Pancreas (tissue), 10 donors: ENCODE data around the gene DHRS4L2. TPM values are rescaled to one million over a fixed set of nuclear protein-coding genes. Genes with fewer than 3 reads are reported as not detected.
"Not testable (repeated sequence)": the region's sequence is repeated elsewhere in the genome, so short reads cannot be mapped to it uniquely, and the experiment has no call there.

ENCODE experiments used
- ATAC-seq, 4 donors: fragments of 200-7000 bp; cut with Tn5 transposase; one replicate each; pipeline versions ENCODE4 v1.8.0 to v1.9.1; 2020; ENCODE audit warnings: mild to moderate bottlenecking in 4 of 4, moderate library complexity in 4 of 4
- DNase-seq, 6 donors: peaks; one replicate each; pipeline ENCODE4 v3.0.0-alpha.2; 2020
- FAIRE-seq: peaks from 2 replicates; lab custom pipeline; 2012; peaks lifted over from hg19 to GRCh38; lab: Jason Lieb, UNC
- H3K27ac ChIP-seq, 4 donors: fragments of 200-600 bp; sonication (generic); 1 replicate in 3 of 4; 2 replicates in 1 of 4; pipeline versions ENCODE4 v1.5.0 to v1.8.0; 2020
- H3K27me3 ChIP-seq, 4 donors: fragments of 200-600 bp; one replicate each; pipeline ENCODE4 v1.8.0; 2021
- H3K36me3 ChIP-seq, 3 donors: fragments of 200-600 bp; sonication (generic) in 1 of 3; one replicate each; pipeline versions ENCODE4 v1.5.0 to v1.8.0; 2020 to 2021
- H3K4me1 ChIP-seq, 3 donors: fragments of 200-600 bp; one replicate each; pipeline ENCODE4 v1.8.0; 2021
- H3K4me3 ChIP-seq, 4 donors: fragments of 200-600 bp; sonication (generic) in 2 of 4; one replicate each; pipeline versions ENCODE4 v1.5.0 to v1.8.0; 2020 to 2021
- H3K9me3 ChIP-seq, 4 donors: fragments of 200-600 bp; one replicate each; pipeline ENCODE4 v1.8.0; 2021
- WGBS, 2 donors: extraction: QIAGEN DNeasy Blood & Tissue Kit; methylation state at CpG; one replicate each; pipeline ENCODE4 v1.1.7; 2013; 5-methylcytosine and 5-hydroxymethylcytosine counted together
- intact Hi-C, 3 donors: fragments of 100-400 bp; cut with DNase I; formaldehyde crosslinking; loops; one replicate each; pipeline versions ENCODE4 v1.11.1 to v1.14.2; 2022
- polyA plus RNA-seq, 2 donors: library from polyadenylated mRNA; stranded (reverse); fragments of 200-250 nt; gene quantifications; one replicate each; pipeline ENCODE4 v1.2.3, GENCODE V29; 2013
- total RNA-seq, 6 donors: library from RNA; stranded (reverse); fragmentation: NEBNext Ultra II Directional in 4 of 6; extraction: Animal tissue kit (Norgen Biotek cat#: 25700) in 4 of 6; gene quantifications; one replicate each; pipeline versions ENCODE4 v1.2.1 to v1.2.4, GENCODE V29; 2021 to 2023
- TF ChIP-seq, protein P1 (sequence below), 4 donors: fragments of 200-600 bp; sonication (generic) in 3 of 4; IDR thresholded peaks; one replicate each; pipeline versions ENCODE4 v1.5.0 to v1.8.0; 2021; ENCODE audit warnings: antibody characterized with exemption in 4 of 4
- donor health status: healthy with polysubstance abuse.
- donor health status: DM: no; HTN: no; CAD: no; lungs with moderate emphysema.
- donor health status: DM: no; HTN: no; CAD: no.
- donor health status: control.
- donor health status: control.
- donor health status: Bipolar disorder and iron deficiency.
- donor health status: DM: yes; HTN: yes; CAD: no.
- donor health status: DM: no; HTN: no; CAD: no.
- donor health status: DM: no; HTN: no; CAD: no.
- donor health status: DM: yes; HTN: yes; CAD: no.

Gene DHRS4L2
- total and polyA plus RNA-seq, 8 donors: 10.3 to 35.0 (median 12.5) TPM

DNA sequence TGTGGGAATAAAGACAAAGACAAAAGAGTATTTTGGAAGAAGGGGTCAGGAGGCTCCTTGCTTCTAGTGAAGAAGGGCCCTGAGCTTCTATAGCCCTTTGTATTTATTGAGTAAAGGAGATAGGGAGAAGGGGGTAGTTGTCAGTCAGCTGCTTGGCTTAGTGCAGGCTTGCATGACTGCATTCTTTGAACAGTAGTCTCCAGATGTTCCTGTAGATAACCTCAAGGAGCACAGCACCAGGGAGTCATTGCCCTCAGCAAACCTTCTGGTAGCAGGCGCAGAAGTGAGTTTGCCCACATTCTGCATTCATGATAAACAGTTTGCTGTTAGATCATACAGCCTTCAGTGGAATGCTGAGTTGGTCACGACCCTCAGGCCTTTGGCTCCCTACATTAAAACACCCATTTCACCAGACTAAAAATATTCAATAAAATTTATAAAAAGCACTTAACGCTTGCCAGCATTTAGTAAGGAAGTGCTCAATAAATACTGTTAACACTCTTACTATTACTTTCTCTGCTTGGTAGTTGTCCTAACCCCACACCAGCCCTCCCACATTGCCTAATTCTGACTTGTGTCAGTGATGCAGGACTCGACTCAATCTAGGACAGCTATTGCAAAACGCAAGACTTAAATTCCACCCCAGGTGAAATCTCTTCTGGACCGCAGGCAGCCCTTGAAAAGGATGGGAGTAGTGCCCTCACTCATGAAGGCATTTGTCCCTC lies 38.2 kb upstream of the DHRS4L2 start:
- H3K27ac ChIP-seq: no peak overlapping the region
- DNase-seq (no peak), FAIRE-seq (no peak), ATAC-seq (no peak)
- H3K4me1 ChIP-seq: peaks cover 0 to 7% (median 0%) of the 10 kb centered on the region in 3 donors
- no peaks in the 10 kb centered on the region for H3K27me3 ChIP-seq
- no peaks in the 10 kb centered on the region for H3K9me3 ChIP-seq
- intact Hi-C loops: no loop called here
- TF ChIP-seq, protein P1, sequence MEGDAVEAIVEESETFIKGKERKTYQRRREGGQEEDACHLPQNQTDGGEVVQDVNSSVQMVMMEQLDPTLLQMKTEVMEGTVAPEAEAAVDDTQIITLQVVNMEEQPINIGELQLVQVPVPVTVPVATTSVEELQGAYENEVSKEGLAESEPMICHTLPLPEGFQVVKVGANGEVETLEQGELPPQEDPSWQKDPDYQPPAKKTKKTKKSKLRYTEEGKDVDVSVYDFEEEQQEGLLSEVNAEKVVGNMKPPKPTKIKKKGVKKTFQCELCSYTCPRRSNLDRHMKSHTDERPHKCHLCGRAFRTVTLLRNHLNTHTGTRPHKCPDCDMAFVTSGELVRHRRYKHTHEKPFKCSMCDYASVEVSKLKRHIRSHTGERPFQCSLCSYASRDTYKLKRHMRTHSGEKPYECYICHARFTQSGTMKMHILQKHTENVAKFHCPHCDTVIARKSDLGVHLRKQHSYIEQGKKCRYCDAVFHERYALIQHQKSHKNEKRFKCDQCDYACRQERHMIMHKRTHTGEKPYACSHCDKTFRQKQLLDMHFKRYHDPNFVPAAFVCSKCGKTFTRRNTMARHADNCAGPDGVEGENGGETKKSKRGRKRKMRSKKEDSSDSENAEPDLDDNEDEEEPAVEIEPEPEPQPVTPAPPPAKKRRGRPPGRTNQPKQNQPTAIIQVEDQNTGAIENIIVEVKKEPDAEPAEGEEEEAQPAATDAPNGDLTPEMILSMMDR (IDR thresholded peaks at IDR 0.05): no peak
- H3K36me3 ChIP-seq: no peaks in the 10 kb centered on the region
- no peak overlapping the region for H3K4me3 ChIP-seq
- 93 to 95% methylated on average over 6 of the region's 6 CpGs for WGBS, 2 donors

- ATAC-seq, H3K27ac ChIP-seq, FAIRE-seq, H3K4me1 ChIP-seq, H3K4me3 ChIP-seq, H3K36me3 ChIP-seq, H3K27me3 ChIP-seq, H3K9me3 ChIP-seq, intact Hi-C loops, DNase-seq: not testable (repeated sequence)
- WGBS, 2 donors: 78 to 91% methylated on average over 3 of the region's 3 CpGs
Observed at GRCh38 chr14:23951136-23951466, 37.6 kb upstream of the DHRS4L2 start.

DNA sequence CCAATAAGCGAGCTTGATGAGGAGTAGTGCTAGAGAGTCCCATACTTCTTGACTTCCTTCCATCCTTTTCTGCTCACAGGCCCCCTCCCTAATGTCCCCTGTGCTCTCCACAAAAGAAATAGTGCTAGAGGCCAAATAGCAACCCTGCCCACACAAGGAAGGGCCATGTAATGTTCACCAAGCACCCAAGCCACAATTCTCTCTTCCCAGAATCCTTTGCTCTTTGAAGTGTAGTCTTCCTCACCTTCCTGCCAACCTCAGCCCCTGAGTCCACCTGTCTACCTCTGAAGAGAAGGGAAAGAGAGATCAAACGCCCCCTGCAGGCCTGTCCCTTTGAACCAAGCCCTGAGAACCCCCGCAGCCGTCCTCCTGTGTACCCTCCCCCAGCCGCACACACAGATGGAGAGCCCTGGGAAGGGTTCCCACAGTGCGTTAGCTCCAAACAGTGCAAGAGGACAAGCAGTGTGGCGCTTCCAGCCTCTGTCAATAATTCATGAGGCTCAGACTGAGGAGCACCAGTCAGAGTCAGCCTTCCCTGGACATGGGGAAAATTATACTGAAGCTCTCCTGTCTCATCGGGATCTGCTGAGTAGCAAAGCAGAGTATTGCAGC lies 37.0 kb upstream of the DHRS4L2 start:
- H3K36me3 ChIP-seq: no peaks in the 10 kb centered on the region
- ATAC-seq (peak; percentile 27 to 49 (median 38)), DNase-seq (peak; percentile 57 to 76 (median 71)), FAIRE-seq (no peak)
- WGBS, 2 donors: 20 to 23% methylated on average over 8 of the region's 8 CpGs
- peaks cover 0 to 7% (median 0%) of the 10 kb centered on the region in 3 donors for H3K4me1 ChIP-seq
- intact Hi-C loops: no loop called here
- H3K27ac ChIP-seq: no peak overlapping the region
- no peak overlapping the region for H3K4me3 ChIP-seq
- no peaks in the 10 kb centered on the region for H3K9me3 ChIP-seq
- H3K27me3 ChIP-seq: no peaks in the 10 kb centered on the region
- TF ChIP-seq, protein P1 (IDR thresholded peaks at IDR 0.05): no peak

GRCh38 chr14:23953116-23953463 lies 35.6 kb upstream of the DHRS4L2 start:
- intact Hi-C loops, H3K27me3 ChIP-seq, DNase-seq, H3K4me1 ChIP-seq, H3K36me3 ChIP-seq, FAIRE-seq, H3K9me3 ChIP-seq: not testable (repeated sequence)
- ATAC-seq: peak; percentile 15 to 38 (median 30)
- Histone ChIP-seq H3K27ac (peak overlapping the region; percentile 39 to 95 (median 74)), H3K4me3 (peak overlapping the region; percentile 51 to 88 (median 74))
- WGBS, 2 donors: 16 to 21% methylated on average over 6 of the region's 6 CpGs

DNA sequence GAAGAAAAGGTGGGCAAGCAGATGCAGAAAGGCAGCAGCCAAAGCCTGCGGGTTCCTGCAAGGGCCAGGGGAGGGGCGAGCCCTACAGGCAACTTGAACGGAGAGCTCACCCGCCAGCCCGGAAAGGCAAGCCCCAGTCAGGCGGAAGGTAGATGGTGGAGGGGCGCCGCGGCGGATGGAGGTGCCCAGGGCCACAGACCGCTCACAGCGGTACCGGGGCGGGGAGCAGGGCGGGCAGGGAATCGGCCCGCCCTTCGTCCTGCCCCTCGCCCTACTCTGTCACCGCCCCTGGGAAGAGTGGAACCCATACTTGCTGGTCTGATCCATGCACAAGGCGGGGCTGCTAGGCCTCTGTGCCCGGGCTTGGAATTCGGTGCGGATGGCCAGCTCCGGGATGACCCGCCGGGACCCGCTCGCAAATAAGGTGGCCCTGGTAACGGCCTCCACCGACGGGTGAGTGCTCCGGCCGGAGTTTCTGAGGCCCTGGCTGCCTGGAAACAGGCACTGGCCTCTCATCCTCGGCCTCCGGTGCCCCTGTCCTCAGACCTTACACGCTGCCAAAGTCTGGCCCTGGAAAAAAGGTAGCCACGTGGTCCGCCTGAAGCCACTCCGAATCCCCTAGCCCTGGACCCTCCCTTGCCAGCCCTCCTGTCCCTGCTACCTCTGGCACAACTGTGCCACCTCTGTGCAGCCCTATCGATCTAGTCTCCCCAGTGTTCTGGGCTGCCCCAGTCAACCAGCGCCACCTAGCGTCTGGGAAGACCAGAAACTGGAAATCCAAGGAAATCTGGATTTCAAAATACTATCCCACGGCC lies 35.1 kb upstream of the DHRS4L2 start, which contains the start of gene DHRS4:
Gene DHRS4, plus strand, starts transcription at position 307 of the 815 bp plus-strand sequence. Its CDS starts 19 bp downstream, at position 326.
- DNase-seq (peak; percentile 82 to 93 (median 90)), ATAC-seq (peak; percentile 89 to 97 (median 93)), FAIRE-seq (no peak)
- Histone ChIP-seq H3K27ac (peak within 1 kb of the TSS; percentile 39 to 95 (median 74)), H3K9me3 (no peaks in the 10 kb centered on the region), H3K36me3 (no peaks in the 10 kb centered on the region), H3K27me3 (no peaks in the 10 kb centered on the region), H3K4me1 (peaks cover 0 to 7% (median 0%) of the 10 kb centered on the region in 3 donors), H3K4me3 (peak within 1 kb of the TSS; percentile 51 to 88 (median 74))
- intact Hi-C loops: no loop called here
- TF ChIP-seq, protein P1 (IDR thresholded peaks at IDR 0.05): peak; percentile 76 to 88 (median 82)
- 0% methylated on average over 44 of the region's 44 CpGs for WGBS, 2 donors
